Heart left ventricle (tissue), 16 donors: Measurements from ENCODE around the gene HSFX1. TPM values are rescaled to one million over a fixed set of nuclear protein-coding genes. Genes with fewer than 3 reads are reported as not detected.

Experiments
- ATAC-seq, 4 donors: fragments of 200-7000 bp; cut with Tn5 transposase; one replicate each; pipeline ENCODE4 v1.9.1; 2020 to 2022; ENCODE audit warnings: moderate library complexity in 4 of 4, mild to moderate bottlenecking in 3 of 4, moderate number of reproducible peaks in 1 of 4
- DNase-seq, 5 donors: peaks; one replicate each; pipeline ENCODE4 v3.0.0-alpha.2; 2020
- H3K27ac ChIP-seq, 12 donors: fragments of 200-600 bp; sonication (generic) in 4 of 12; one replicate each; pipeline versions ENCODE4 v1.5.0 to v1.8.0; 2016 to 2022; ENCODE audit warnings: mild to moderate bottlenecking in 2 of 12
- H3K27me3 ChIP-seq, 9 donors: fragments of 200-600 bp; sonication (generic) in 2 of 9; one replicate each; pipeline versions ENCODE4 v1.5.1 to v1.8.0; 2016 to 2022; ENCODE audit warnings: mild to moderate bottlenecking in 3 of 9
- H3K36me3 ChIP-seq, 9 donors: fragments of 200-600 bp; sonication (generic) in 2 of 9; one replicate each; pipeline versions ENCODE4 v1.5.0 to v1.8.0; 2018 to 2022; ENCODE audit warnings: mild to moderate bottlenecking in 2 of 9
- H3K4me1 ChIP-seq, 12 donors: fragments of 200-600 bp; sonication (generic) in 4 of 12; one replicate each; pipeline versions ENCODE4 v1.5.0 to v1.8.0; 2016 to 2022; ENCODE audit warnings: mild to moderate bottlenecking in 3 of 12
- H3K4me3 ChIP-seq, 12 donors: fragments of 200-600 bp; sonication (generic) in 4 of 12; one replicate each; pipeline versions ENCODE4 v1.5.0 to v1.8.0; 2017 to 2022; ENCODE audit warnings: mild to moderate bottlenecking in 9 of 12, moderate library complexity in 4 of 12
- H3K9me3 ChIP-seq, 12 donors: fragments of 200-600 bp; sonication (generic) in 4 of 12; one replicate each; pipeline versions ENCODE4 v1.5.0 to v1.8.0; 2016 to 2022; ENCODE audit warnings: mild to moderate bottlenecking in 1 of 12
- POLR2A ChIP-seq, 2 donors: fragments of 450-650 bp; IDR thresholded peaks; one replicate each; pipeline ENCODE4 v1.6.1; 2017; ENCODE audit warnings: antibody characterized with exemption in 2 of 2, mild to moderate bottlenecking in 2 of 2, moderate library complexity in 2 of 2
- WGBS, 4 donors: extraction: QIAGEN DNeasy Blood & Tissue Kit in 2 of 4; methylation state at CpG; one replicate each; pipeline versions ENCODE4 v1.1.5 to v1.1.7; 2013 to 2018; 5-methylcytosine and 5-hydroxymethylcytosine counted together
- intact Hi-C, 10 donors: fragments of 100-400 bp; cut with DNase I; formaldehyde crosslinking; loops; one replicate each; pipeline versions ENCODE4 v1.11.1 to v1.14.2; 2022
- polyA plus RNA-seq, 2 donors: library from polyadenylated mRNA; stranded (reverse); fragments of 200-250 nt; gene quantifications; one replicate each; pipeline ENCODE4 v1.2.3, GENCODE V29; 2013
- total RNA-seq, 9 donors: library from RNA; depleted of rRNA in 2 of 9; stranded (reverse); fragments of >200 nt in 2 of 9; fragmentation: NEBNext Ultra II Directional in 3 of 9; extraction: Animal tissue kit (Norgen Biotek cat#: 25700) in 3 of 9; gene quantifications; one replicate each; pipeline versions ENCODE4 v1.1.0 to v1.2.4, GENCODE V29; 2016 to 2023
- TF ChIP-seq, protein P1 (sequence below), 12 donors: fragments of 200-600 bp; sonication (generic) in 4 of 12; IDR thresholded peaks; one replicate each; pipeline versions ENCODE4 v1.5.0 to v1.8.0; 2018 to 2022; ENCODE audit warnings: antibody characterized with exemption in 12 of 12, mild to moderate bottlenecking in 5 of 12
- donor health status: ischemic (EF 13 %, LVEDD 7.1; RV severe dilation, severe dysfunction).
- donor health status: healthy with polysubstance abuse.
- donor health status: DM: no; HTN: yes; CAD: no.
- donor health status: DM: no; HTN: no; CAD: no.
- donor health status: ischemic (EF 25% LVEDD 6.9; RV normal size, moderate dysfunction).
- donor health status: ischemic (EF 25% LVEDD 5.7; RV mildly dilated, moderate dysfunction).
- donor health status: healthy.
- donor health status: DM: yes; HTN: yes; CAD: no.
- donor health status: ischemic (EF 35%, LVEDD 5.7; RV mildly dilated, moderate dysfunction).
- donor health status: nonischemic (EF 11% LVEDD 7.7; RV severe dilation, severe dysfunction).
- donor health status: DM: yes; HTN: yes; CAD: no.
- donor health status: PGD.
- donor health status: ischemic (EF 29% LVEDD 5.4; RV normal size, mild dysfunction).
- donor health status: nonischemic (EF 23%, LVEDD 6.1; RV moderate dilation, normal function).

The HSFX1 gene
- total and polyA plus RNA-seq, 11 donors = 0.73 to 3.3 (median 2.1) TPM

DNA sequence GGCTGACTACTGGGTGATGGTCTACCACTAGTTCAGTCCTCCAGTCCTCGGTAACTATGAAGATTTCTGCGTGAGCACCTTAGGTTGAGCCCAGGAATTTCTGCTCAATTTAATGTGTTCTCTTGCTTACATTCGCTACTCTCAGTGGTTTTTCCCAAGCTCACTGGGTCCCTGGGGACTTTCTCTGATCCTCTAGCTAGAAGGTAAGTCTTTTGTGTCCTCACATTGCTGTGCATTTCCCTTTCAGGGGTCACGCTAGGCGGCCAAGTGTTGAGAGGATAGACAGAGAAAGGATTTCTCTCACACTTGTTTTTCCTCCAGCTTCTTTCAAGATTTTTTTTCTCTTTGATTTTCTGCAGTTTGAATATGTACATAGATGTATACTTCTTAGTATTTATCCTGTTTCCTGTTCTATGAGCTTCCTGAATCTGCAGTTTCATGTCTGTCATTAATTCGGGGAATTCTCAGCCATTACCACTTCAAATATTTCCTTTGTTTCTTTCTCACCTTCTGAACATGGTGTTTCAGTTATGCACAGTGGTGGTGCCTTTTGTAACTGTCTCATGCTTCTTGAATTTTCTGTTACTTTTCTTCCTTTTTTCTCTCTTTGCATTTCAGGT lies 25.3 kb downstream of the HSFX1 start:
- ATAC-seq (no peak), DNase-seq (no peak)
- no peak for TF ChIP-seq POLR2A (IDR thresholded peaks at IDR 0.05)
- TF ChIP-seq, protein P1, sequence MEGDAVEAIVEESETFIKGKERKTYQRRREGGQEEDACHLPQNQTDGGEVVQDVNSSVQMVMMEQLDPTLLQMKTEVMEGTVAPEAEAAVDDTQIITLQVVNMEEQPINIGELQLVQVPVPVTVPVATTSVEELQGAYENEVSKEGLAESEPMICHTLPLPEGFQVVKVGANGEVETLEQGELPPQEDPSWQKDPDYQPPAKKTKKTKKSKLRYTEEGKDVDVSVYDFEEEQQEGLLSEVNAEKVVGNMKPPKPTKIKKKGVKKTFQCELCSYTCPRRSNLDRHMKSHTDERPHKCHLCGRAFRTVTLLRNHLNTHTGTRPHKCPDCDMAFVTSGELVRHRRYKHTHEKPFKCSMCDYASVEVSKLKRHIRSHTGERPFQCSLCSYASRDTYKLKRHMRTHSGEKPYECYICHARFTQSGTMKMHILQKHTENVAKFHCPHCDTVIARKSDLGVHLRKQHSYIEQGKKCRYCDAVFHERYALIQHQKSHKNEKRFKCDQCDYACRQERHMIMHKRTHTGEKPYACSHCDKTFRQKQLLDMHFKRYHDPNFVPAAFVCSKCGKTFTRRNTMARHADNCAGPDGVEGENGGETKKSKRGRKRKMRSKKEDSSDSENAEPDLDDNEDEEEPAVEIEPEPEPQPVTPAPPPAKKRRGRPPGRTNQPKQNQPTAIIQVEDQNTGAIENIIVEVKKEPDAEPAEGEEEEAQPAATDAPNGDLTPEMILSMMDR (IDR thresholded peaks at IDR 0.05) = no peak
- no peaks in the 10 kb centered on the region for H3K27me3 ChIP-seq
- H3K4me1 ChIP-seq = no peaks in the 10 kb centered on the region
- H3K36me3 ChIP-seq = no peaks in the 10 kb centered on the region
- intact Hi-C loops = no loop called here
- no peak overlapping the region for H3K27ac ChIP-seq
- H3K4me3 ChIP-seq = no peak overlapping the region
- WGBS, 4 donors = 65 to 85% (median 78%) methylated on average over 6 of the region's 6 CpGs
- H3K9me3 ChIP-seq = no peaks in the 10 kb centered on the region

GRCh38 chrX:149799938-149800337 lies 26.1 kb downstream of the HSFX1 start:
- intact Hi-C loops = no loop called here
- TF ChIP-seq, protein P1 (IDR thresholded peaks at IDR 0.05) = no peak
- no peak for TF ChIP-seq POLR2A (IDR thresholded peaks at IDR 0.05)
- Histone ChIP-seq H3K4me3 (no peak overlapping the region), H3K36me3 (no peaks in the 10 kb centered on the region), H3K27me3 (no peaks in the 10 kb centered on the region), H3K27ac (no peak overlapping the region), H3K9me3 (no peaks in the 10 kb centered on the region), H3K4me1 (no peaks in the 10 kb centered on the region)
- no peak for ATAC-seq
- 51 to 66% (median 63%) methylated on average over 3 of the region's 3 CpGs for WGBS, 4 donors
- no peak for DNase-seq

DNA sequence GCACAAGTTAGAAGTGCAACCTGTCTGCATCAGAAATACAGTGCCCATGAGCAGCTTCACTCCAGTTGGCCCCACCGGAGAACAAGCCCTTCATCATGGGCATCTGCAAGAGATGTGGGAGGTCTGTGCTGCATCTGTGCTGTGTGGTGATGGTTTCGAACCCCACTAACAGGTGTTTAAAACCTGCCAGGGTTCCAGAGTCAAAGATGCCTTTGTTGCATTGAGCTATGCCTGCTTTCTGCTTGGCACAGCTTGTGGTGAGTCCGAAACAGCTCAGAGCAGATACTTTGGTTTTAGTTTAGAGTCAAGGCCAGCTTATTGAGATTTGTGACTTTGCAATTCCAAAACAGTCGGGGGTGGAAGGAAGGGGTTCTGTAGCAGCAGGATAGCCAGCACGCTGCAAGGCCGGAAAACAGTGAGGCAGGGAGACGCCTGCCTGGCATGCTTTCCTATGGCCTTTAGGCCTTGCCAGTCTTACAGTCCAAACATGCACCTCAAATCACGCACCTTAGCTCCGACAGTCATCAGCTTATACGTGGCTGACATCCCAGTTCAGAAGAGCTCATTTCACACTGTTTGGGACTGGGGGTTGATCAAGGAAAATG lies 29.7 kb downstream of the HSFX1 start:
- ATAC-seq (no peak), DNase-seq (no peak)
- Histone ChIP-seq H3K27me3 (no peaks in the 10 kb centered on the region), H3K27ac (no peak overlapping the region), H3K9me3 (no peaks in the 10 kb centered on the region), H3K4me1 (no peaks in the 10 kb centered on the region), H3K36me3 (no peaks in the 10 kb centered on the region), H3K4me3 (no peak overlapping the region)
- intact Hi-C loops = no loop called here
- TF ChIP-seq POLR2A (IDR thresholded peaks at IDR 0.05) = no peak
- TF ChIP-seq, protein P1 (IDR thresholded peaks at IDR 0.05) = no peak
- 74 to 90% (median 85%) methylated on average over 9 to 10 of the region's 10 CpGs for WGBS, 4 donors

- no peaks in the 10 kb centered on the region for H3K9me3 ChIP-seq
- no peak overlapping the region for H3K4me3 ChIP-seq
- no peaks in the 10 kb centered on the region for H3K4me1 ChIP-seq
- TF ChIP-seq, protein P1 (IDR thresholded peaks at IDR 0.05) = no peak
- TF ChIP-seq POLR2A (IDR thresholded peaks at IDR 0.05) = no peak
- H3K36me3 ChIP-seq = no peaks in the 10 kb centered on the region
- DNase-seq = no peak
- 65 to 75% (median 69%) methylated on average over 6 of the region's 6 CpGs for WGBS, 4 donors
- H3K27me3 ChIP-seq = no peaks in the 10 kb centered on the region
- ATAC-seq = no peak
- intact Hi-C loops = no loop called here
- no peak overlapping the region for H3K27ac ChIP-seq
These were observed 30.2 kb downstream of the HSFX1 start for GRCh38 chrX:149804102-149804501.
